ENCODE measurements around the gene RBCK1.

DNA sequence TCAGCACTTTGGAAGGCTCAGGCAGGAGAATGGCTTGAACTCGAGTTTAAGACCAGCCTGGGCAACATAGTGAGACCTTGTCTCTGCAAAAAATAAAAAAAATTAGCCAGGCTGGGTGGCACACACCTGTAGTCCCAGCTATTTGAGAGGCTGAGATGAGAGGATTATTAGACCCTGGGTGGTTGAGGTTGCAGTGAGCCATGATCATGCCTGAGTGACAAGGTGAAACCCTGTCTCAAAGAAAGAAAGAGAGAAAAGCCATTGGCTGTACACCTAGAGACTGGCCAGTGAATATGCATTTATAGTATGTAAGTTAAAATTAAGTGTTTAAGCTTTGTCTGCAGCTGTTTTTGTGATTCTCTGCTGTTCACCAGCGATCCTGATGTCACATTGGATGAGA lies 6.1 kb downstream of the RBCK1 start:
- TF ChIP-seq EZH2 (IDR thresholded peaks at IDR 0.05; ENCODE audit: borderline replicate concordance, control insufficient read depth, low read depth, low read length) = no peak
- no peak for TF ChIP-seq BCL11A (IDR thresholded peaks at IDR 0.05; ENCODE audit: low read depth, low read length)
- no peak for TF ChIP-seq TARDBP (IDR thresholded peaks at IDR 0.05; ENCODE audit: borderline replicate concordance)
- TF ChIP-seq PAX5 (IDR thresholded peaks at IDR 0.05; ENCODE audit: borderline replicate concordance, low read depth, low read length) = no peak
- no peak for TF ChIP-seq NR2C2 (IDR thresholded peaks at IDR 0.05; ENCODE audit: borderline replicate concordance, control insufficient read depth, insufficient read length, low read depth)
- no peak for TF ChIP-seq POLR2A (IDR thresholded peaks at IDR 0.05; ENCODE audit: low read depth, low read length)
- TF ChIP-seq CREB1 (IDR thresholded peaks at IDR 0.05; ENCODE audit: low read depth) = no peak
- TF ChIP-seq WRNIP1 (IDR thresholded peaks at IDR 0.05; ENCODE audit: borderline replicate concordance, low read depth, low read length) = no peak
- TF ChIP-seq, protein P1, sequence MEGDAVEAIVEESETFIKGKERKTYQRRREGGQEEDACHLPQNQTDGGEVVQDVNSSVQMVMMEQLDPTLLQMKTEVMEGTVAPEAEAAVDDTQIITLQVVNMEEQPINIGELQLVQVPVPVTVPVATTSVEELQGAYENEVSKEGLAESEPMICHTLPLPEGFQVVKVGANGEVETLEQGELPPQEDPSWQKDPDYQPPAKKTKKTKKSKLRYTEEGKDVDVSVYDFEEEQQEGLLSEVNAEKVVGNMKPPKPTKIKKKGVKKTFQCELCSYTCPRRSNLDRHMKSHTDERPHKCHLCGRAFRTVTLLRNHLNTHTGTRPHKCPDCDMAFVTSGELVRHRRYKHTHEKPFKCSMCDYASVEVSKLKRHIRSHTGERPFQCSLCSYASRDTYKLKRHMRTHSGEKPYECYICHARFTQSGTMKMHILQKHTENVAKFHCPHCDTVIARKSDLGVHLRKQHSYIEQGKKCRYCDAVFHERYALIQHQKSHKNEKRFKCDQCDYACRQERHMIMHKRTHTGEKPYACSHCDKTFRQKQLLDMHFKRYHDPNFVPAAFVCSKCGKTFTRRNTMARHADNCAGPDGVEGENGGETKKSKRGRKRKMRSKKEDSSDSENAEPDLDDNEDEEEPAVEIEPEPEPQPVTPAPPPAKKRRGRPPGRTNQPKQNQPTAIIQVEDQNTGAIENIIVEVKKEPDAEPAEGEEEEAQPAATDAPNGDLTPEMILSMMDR (IDR thresholded peaks at IDR 0.05 in 2 of 3, conservative IDR thresholded peaks at IDR 0.05 in 1 of 3; ENCODE audit: control insufficient read depth in 2 of 3, extremely low read depth in 1 of 3, insufficient read depth in 1 of 3, low read depth in 3 of 3, low read length in 3 of 3) = no peak
- TF ChIP-seq JUNB (IDR thresholded peaks at IDR 0.05) = no peak
- no peak for TF ChIP-seq TAF1 (IDR thresholded peaks at IDR 0.05; ENCODE audit: borderline replicate concordance, low read depth, low read length)
- TF ChIP-seq NFIC (IDR thresholded peaks at IDR 0.05; ENCODE audit: low read depth, low read length) = no peak
- no peak for TF ChIP-seq ETV6 (conservative IDR thresholded peaks at IDR 0.05 in 1 of 2, IDR thresholded peaks at IDR 0.05 in 1 of 2; ENCODE audit: borderline replicate concordance in 1 of 2, low read depth in 1 of 2)
- no peak for TF ChIP-seq EED (IDR thresholded peaks at IDR 0.05; ENCODE audit: low read depth)

All from GM12878 (cell line).